HG02678 (cell line): ENCODE results near the gene ATP1B2.
"Not testable (repeated sequence)": the region's sequence is repeated elsewhere in the genome, so short reads cannot be mapped to it uniquely, and the experiment has no call there.

Experiments used
- ATAC-seq: cut with Tn5 transposase; IDR thresholded peaks from one replicate; pipeline ENCODE4 v1.9.1; 2021; ENCODE audit warnings: mild to moderate bottlenecking, moderate library complexity; ENCODE audit not compliant: unreplicated experiment

ATP1B2 gene

GRCh38 chr17:7650509-7651096 lies at the start of gene ATP1B2:
Gene ATP1B2 (plus strand): TSS chr17:7650926. CDS start chr17:7651519, 593 bp downstream.
- peak; percentile 39 for ATAC-seq

DNA sequence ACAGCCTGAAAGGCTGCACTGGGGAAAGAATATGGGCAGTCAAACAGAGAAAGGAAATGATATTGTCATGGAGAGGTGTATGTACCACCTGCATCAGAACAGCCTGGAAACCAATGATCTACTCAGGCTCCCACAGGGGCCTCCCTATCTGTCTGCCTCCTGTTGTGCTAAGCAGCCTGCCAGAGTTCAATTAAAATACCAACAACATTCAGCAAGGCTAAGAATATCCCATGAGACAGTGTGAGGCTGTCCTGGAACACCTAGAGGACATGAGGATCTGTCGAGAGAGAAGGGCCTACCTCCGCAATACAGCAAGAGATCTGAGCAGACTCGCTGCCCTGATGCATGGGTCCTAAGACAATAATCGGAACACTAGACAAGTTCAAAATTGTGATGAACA lies 44.4 kb upstream of the ATP1B2 start:
- ATAC-seq = no peak

DNA sequence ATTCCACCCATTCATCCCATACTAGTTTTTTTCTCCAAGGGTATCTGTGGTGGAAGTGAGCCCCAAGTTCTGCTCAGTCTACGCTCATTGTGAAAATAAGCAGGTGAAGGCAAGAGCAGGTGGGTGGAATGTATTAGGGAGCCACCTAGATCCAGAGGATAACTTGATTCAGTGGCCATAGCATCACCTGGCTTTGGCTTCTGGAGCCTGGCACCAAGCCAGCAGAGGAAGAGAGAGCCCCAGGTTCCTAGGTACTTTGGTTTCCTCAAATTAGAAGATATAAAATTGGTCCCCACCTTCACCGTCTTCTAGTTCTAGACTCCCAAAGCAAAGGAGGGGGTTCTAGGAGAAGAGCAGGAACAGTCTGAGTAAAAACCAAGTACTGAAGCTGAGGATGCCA lies 40.1 kb upstream of the ATP1B2 start:
- no peak for ATAC-seq

DNA sequence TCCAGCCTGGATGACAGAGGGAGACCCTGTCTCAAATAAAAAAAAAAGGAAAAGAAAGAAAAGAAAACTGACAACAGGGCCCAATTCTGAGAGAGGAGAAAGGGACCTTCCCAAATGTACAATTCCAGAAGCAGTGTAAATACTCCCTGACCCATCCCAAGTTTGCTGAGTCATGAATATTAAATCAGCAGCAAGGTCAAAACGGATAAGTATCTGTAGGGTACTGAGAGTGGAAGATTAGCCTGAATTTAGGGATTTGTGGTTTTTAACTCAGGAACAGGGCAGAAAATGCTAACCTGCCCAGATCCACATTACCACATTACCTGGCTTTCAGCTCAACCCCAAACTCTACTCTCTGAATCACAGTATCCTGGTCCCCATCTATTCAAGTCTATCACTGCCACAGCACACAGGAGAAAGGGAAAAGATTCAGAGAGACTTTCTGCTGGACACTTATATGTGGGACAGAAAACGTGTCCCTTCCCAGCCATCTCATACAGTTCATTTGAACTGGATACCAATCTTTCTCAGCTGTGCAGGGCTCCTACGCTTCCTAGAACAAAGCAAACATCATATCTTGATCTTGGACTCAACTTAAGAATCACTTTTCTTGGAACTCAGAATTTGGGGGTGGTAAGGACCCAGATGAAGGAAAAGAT lies 39.0 kb upstream of the ATP1B2 start:
- ATAC-seq = no peak

DNA sequence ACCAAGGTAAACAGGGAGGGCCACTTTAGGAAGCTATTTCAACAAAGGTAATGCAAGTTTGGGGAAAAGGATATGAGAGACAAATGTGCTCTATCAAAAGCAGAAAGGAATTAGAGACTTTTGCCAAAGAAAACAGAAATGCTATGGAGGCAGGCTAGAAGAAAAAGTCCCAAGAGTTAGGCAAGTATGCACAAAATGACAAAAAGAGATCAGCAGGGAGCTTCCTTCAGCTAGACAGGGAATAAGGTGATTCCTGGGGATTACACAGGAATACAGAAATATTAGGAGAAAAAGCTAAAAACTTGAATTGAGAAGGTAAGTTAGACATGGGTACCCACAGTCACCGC lies 38.5 kb upstream of the ATP1B2 start:
- no peak for ATAC-seq

DNA sequence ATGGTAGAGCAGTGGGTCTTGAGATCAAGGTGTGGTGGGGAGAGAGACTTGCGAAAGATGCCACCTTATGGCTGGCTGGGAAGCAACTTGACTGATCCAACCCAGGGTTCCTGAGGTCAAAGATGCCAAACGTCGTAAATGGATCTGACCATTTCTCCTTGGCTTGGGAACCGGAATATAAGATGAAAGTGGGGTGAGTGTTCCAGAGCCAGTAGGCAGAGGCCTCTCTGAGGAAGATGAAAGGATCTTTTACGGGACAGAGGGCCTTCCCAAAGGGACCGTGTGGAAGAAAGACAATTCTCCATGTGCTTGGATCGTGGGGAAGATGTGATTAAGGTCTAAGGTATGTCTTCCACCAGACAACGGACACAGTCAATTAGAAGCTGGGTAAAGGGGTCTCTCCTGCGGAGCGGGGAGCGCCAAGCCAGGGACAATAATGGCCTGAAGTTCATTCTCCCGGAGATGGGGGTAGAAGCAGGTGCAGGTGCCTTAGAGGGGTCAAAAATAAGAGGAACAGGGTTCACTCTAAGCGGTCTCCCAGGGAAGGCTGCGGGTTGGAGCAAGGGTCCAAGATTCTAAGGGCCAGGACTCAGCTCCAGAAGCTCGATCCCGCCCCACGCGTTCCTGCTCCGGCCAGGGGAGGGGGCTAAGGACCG lies 36.8 kb upstream of the ATP1B2 start:
- ATAC-seq = no peak

GRCh38 chr17:7614425-7615264 lies 36.1 kb upstream of the ATP1B2 start, which contains the start of gene FXR2:
Gene FXR2 (minus strand): TSS chr17:7614897. CDS start chr17:7614532, 365 bp downstream.
- peak; percentile 89 for ATAC-seq

DNA sequence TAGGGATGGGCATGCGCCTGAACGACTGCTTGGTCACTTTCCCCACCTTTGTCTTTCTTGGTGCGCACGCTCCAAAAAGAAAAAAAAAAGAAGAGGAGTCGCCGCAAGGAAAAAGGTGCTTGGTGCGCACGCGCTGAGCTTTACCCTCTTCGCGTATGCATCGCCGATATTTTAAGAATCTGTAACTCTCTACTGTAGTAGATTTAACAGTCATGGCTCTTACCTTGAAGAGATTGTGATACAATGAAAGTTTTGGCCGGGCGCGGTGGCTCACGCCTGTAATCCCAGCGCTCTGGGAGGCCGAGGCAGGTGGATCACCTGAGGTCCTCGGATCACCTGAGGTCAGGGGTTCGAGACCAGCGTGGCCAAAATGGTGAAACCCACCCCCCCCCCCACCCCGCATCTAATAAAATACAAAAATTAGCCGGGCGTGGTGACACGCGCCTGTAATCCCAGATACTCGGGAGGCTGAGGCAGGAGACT lies 35.4 kb upstream of the ATP1B2 start:
- ATAC-seq = no peak

GRCh38 chr17:7618608-7619007 lies 32.1 kb upstream of the ATP1B2 start:
- no peak for ATAC-seq

DNA sequence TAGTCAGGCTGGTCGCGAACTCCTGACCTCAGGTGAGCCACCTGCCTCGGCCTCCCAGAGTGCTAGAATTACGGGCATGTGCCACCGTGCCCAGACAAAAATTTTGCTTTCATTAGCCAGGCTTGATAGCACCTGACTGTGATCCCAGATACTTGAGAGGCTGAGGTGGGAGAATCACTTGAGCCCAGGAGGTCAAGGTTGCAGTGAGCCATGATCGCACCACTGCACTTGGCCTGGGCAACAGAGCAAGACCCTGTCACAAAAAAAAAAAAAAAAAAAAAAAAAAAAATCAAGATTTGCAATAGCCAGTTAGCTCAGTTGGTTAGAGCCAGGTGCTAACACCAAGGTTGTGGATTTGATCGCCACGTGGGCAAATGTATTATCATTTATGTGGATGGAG lies 29.9 kb upstream of the ATP1B2 start:
- no peak for ATAC-seq

GRCh38 chr17:7623661-7624060 lies 27.1 kb upstream of the ATP1B2 start:
- no peak for ATAC-seq

GRCh38 chr17:7625749-7626148 lies 25.0 kb upstream of the ATP1B2 start:
- not testable (repeated sequence) for ATAC-seq

DNA sequence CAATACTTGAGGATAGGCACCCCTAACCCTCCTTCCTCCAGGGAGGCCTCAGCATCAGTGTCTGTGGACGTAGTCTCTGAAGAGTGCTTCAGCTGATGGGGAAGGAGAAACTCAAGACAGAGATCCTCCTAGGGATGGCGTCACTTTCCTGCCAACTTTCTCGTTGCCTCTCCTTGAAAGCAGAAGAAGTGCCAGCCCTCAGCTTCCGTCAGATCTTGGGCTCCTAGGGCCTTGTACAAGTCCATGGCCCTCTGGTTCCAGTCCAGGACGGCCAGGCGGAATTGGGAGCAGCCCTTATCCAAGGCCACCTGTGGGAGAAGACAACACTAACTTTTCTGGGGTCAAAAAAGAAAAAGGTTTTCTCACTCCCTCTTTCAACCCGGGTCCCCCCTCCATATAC lies 24.4 kb upstream of the ATP1B2 start:
- no peak for ATAC-seq

DNA sequence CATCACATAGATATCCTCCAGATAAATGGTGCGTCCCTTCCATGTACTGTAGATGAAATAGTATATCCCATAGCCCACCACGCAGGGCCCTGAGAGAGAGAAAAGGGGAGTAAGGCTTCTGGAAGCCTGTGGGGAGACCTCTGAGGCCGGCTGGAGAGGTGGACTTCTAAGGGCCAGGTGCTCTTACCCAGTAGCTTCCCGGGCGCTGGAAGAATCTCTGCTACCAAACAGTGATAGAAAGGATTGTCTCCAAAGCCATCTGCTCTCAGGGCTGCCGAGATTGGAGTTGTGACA lies 23.8 kb upstream of the ATP1B2 start:
- ATAC-seq = no peak

- peak; percentile 90 for ATAC-seq
These were observed 23.2 kb upstream of the ATP1B2 start, which contains the start of gene SAT2 for GRCh38 chr17:7627250-7628121. Gene SAT2 (minus strand): TSS chr17:7627821. CDS start chr17:7627635, 186 bp downstream.

DNA sequence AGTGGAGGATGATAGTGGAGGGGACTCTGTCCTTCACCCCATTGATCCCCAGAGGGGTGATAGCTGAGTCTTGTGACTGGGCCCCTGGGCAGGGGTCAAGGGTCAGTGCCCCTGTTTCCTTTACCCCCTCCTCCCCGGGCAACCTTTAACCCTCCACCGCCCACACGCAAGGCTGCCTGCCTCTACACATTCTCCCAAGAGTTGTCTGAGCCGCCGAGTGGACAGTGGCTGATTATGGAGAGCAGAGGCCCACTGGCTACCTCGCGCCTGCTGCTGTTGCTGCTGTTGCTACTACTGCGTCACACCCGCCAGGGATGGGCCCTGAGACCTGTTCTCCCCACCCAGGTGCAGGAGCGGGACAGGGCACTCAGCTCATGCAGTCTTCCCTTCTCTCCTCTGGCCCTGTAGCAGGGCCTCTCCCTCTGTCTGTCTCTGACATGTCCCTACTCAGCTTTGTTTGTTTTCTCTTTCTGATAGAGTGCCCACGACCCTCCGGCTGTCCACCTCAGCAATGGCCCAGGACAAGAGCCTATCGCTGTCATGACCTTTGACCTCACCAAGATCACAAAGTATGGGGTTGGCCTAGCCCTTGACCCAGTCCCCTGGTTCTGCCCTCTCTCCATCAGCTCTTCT lies 20.7 kb upstream of the ATP1B2 start, which contains the start of gene SHBG:
SHBG (plus strand) TSS at position 197 of the 633 bp plus-strand sequence; CDS start at position 235, 38 bp downstream.
- ATAC-seq = no peak

GRCh38 chr17:7631398-7632380 lies 19.0 kb upstream of the ATP1B2 start:
- ATAC-seq = no peak

DNA sequence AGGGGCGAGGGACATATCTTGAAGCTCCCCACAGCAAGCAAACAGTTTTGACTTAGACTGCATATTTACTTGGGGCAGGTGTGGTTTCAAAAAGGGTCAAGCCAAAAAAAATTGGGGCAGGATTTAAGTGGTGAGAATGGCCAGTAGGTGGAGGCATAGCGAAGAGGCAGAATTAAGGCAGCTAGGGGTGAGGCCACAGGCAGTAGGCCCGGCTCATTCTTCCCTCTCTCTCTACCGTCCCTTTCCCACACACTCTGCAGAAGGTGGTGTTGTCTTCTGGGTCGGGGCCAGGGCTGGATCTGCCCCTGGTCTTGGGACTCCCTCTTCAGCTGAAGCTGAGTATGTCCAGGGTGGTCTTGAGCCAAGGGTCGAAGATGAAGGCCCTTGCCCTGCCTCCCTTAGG lies 18.2 kb upstream of the ATP1B2 start:
- no peak for ATAC-seq

GRCh38 chr17:7633093-7633492 lies 17.6 kb upstream of the ATP1B2 start:
- ATAC-seq = no peak
